ENCODE results near the gene PRRG2. TPM values are rescaled to one million over a fixed set of nuclear protein-coding genes. Genes with fewer than 3 reads are reported as not detected.

The PRRG2 gene
- total RNA-seq, 1 experiment from 2014 or later, result 3.3 TPM

- no peak overlapping the region for H2BK12ac ChIP-seq (ENCODE audit: insufficient read length, low read depth, low read length)
- no peak overlapping the region for H2BK120ac ChIP-seq (ENCODE audit: low read depth, low read length, poor library complexity, severe bottlenecking)
- no peak overlapping the region for H4K8ac ChIP-seq (replicated peaks; ENCODE audit: insufficient read length, low read depth, low read length)
- H3K9me3 ChIP-seq (ENCODE audit: control insufficient read depth, low read depth, low read length), result no peaks in the 10 kb centered on the region
- H3K4me2 ChIP-seq (ENCODE audit: insufficient read depth, insufficient read length, low read length), result no peak overlapping the region
- H3K27me3 Mint-ChIP-seq (ENCODE audit: low read depth), result no peaks in the 10 kb centered on the region
- H4K5ac ChIP-seq (ENCODE audit: insufficient read length, low read depth, low read length), result no peak overlapping the region
- H3K4me3 Mint-ChIP-seq, result no peak overlapping the region
- H3K4me1 Mint-ChIP-seq, result peaks cover 8 to 18% of the 10 kb centered on the region in 2 experiments
- no CpG with 5 or more reads among the region's 35 CpGs for whole genome bisulfite sequencing (ENCODE audit: extremely low coverage, insufficient read length, low lambda C conversion rate)
- H3K9ac ChIP-seq (ENCODE audit: extremely low read depth, insufficient read length, low read length), result no peak overlapping the region
- no peak overlapping the region for H2AK5ac ChIP-seq (ENCODE audit: insufficient read length, low read length)
- H4K20me1 ChIP-seq (ENCODE audit: control insufficient read depth, insufficient read depth, insufficient read length), result no peaks in the 10 kb centered on the region
- no peaks in the 10 kb centered on the region for H3K27me3 ChIP-seq (ENCODE audit: insufficient read depth, low read length)
- H3K79me1 ChIP-seq (ENCODE audit: insufficient read depth, low read depth, low read length, poor library complexity, severe bottlenecking), result peaks cover 11% of the 10 kb centered on the region
- no peak for DNase-seq
- no peaks in the 10 kb centered on the region for H3K4me1 ChIP-seq (ENCODE audit: insufficient read depth, low read length)
- H3T11ph ChIP-seq (ENCODE audit: low read length), result no peak overlapping the region
- no peak overlapping the region for H3K18ac ChIP-seq (ENCODE audit: insufficient read length, low read depth, low read length)
- peaks cover 12% of the 10 kb centered on the region for H3K23me2 ChIP-seq (ENCODE audit: insufficient read length, low read depth, low read length, poor library complexity, severe bottlenecking)
- no peak overlapping the region for H2BK20ac ChIP-seq (ENCODE audit: low read depth, low read length, poor library complexity, severe bottlenecking)
- peaks cover 5% of the 10 kb centered on the region; the same call in 1 of the 2 replicates for H3K79me2 ChIP-seq (ENCODE audit: insufficient read depth, low read length)
- no peak overlapping the region for H3K27ac ChIP-seq (ENCODE audit: insufficient read length, low read depth, low read length)
- no peak for TF ChIP-seq CTCF (conservative IDR thresholded peaks at IDR 0.05)
- H3K23ac ChIP-seq (ENCODE audit: insufficient read length, low read depth, low read length), result no peak overlapping the region
- no peaks in the 10 kb centered on the region; a peak in 2 of 5 replicates for H3K9me3 Mint-ChIP-seq
- H3K27ac Mint-ChIP-seq, result no peak overlapping the region
- H3K56ac ChIP-seq (ENCODE audit: insufficient read length, low read depth, low read length), result no peak overlapping the region
- H2AFZ ChIP-seq (ENCODE audit: low read length), result no peak overlapping the region
- H3K4ac ChIP-seq (ENCODE audit: low read depth, low read length), result no peak overlapping the region
- peaks cover 26 to 48% (median 42%) of the 10 kb centered on the region in 3 experiments for H3K36me3 Mint-ChIP-seq (ENCODE audit: insufficient read depth in 1 of 3, low read depth in 3 of 3)
- no peak overlapping the region for H2BK15ac ChIP-seq (ENCODE audit: low read depth, low read length)
- no peak overlapping the region for H3K14ac ChIP-seq (ENCODE audit: insufficient read depth, low read length)
- H2BK5ac ChIP-seq (ENCODE audit: insufficient read length, low read length), result no peak overlapping the region
- no peak overlapping the region for H4K91ac ChIP-seq (ENCODE audit: insufficient read length, low read depth, low read length)
These were observed 14.1 kb downstream of the PRRG2 start for GRCh38 chr19:49594993-49595818.

Data from H9 (cell line).